Esophagus squamous epithelium (tissue), 4 donors: ENCODE results near the gene ACTG1.

ENCODE experiments used
- CTCF ChIP-seq, 6 experiments: fragments of 450-650 bp in 4 of 6; fragments of 200-600 bp in 2 of 6; sonication (generic) in 2 of 6; IDR thresholded peaks; one replicate each; pipeline ENCODE4 v1.5.1; 2016 to 2019; ENCODE audit warnings: antibody characterized with exemption in 6 of 6, mild to moderate bottlenecking in 4 of 6, moderate library complexity in 4 of 6
- POLR2A ChIP-seq, 4 donors: fragments of 450-650 bp; IDR thresholded peaks; one replicate each; pipeline ENCODE4 v1.6.1; 2017; ENCODE audit warnings: antibody characterized with exemption in 4 of 4, mild to moderate bottlenecking in 4 of 4, moderate library complexity in 3 of 4

GRCh38 chr17:81489012-81489997, 23.3 kb downstream of the ACTG1 start:
- TF ChIP-seq CTCF (IDR thresholded peaks at IDR 0.05) (no peak), POLR2A (IDR thresholded peaks at IDR 0.05) (no peak)
